H9 (cell line): ENCODE data around the gene TSKU. TPM values are rescaled to one million over a fixed set of nuclear protein-coding genes. Genes with fewer than 3 reads are reported as not detected.

Experiments
- DNase-seq: peaks from one replicate; pipeline ENCODE4 v3.0.0-alpha.2; 2017
- H2AFZ ChIP-seq: one replicate; pipeline ENCODE4 v1.6.1; 2013; ENCODE audit warnings: mild to moderate bottlenecking, low read length, control low read depth, moderate library complexity
- H2AK5ac ChIP-seq: 2 replicates; pipeline ENCODE4 v1.6.1; 2013; ENCODE audit warnings: low read length, control low read depth, mixed read lengths; ENCODE audit not compliant: insufficient read length
- H2BK120ac ChIP-seq: one replicate; pipeline ENCODE4 v1.6.1; 2013; ENCODE audit warnings: low read depth, mild to moderate bottlenecking, low read length, control low read depth, inconsistent platforms; ENCODE audit not compliant: poor library complexity, severe bottlenecking
- H2BK12ac ChIP-seq: 2 replicates; pipeline ENCODE4 v1.6.1; 2013; ENCODE audit warnings: low read length, control low read depth, mixed read lengths, low read depth; ENCODE audit not compliant: insufficient read length
- H2BK15ac ChIP-seq: 2 replicates; pipeline ENCODE4 v1.6.1; 2013; ENCODE audit warnings: low read depth, low read length, control low read depth
- H2BK20ac ChIP-seq: one replicate; pipeline ENCODE4 v1.6.1; 2013; ENCODE audit warnings: low read depth, mild to moderate bottlenecking, low read length, control low read depth, inconsistent platforms; ENCODE audit not compliant: poor library complexity, severe bottlenecking
- H2BK5ac ChIP-seq: 2 replicates; pipeline ENCODE4 v1.6.1; 2013; ENCODE audit warnings: low read length, control low read depth, mixed read lengths; ENCODE audit not compliant: insufficient read length
- H3K14ac ChIP-seq: 2 replicates; pipeline ENCODE4 v1.6.1; 2013; ENCODE audit warnings: low read length, control low read depth; ENCODE audit not compliant: insufficient read depth
- H3K18ac ChIP-seq: 2 replicates; pipeline ENCODE4 v1.6.1; 2013; ENCODE audit warnings: low read depth, mild to moderate bottlenecking, mixed read lengths, low read length, control low read depth; ENCODE audit not compliant: insufficient read length
- H3K23ac ChIP-seq: 2 replicates; pipeline ENCODE4 v1.6.1; 2013; ENCODE audit warnings: low read length, control low read depth, mixed read lengths, low read depth; ENCODE audit not compliant: insufficient read length
- H3K23me2 ChIP-seq: 2 replicates; pipeline ENCODE4 v1.6.1; 2013; ENCODE audit warnings: low read depth, mild to moderate bottlenecking, mixed read lengths, low read length, control low read depth; ENCODE audit not compliant: insufficient read length, poor library complexity, severe bottlenecking
- H3K27ac ChIP-seq: 2 replicates; pipeline ENCODE4 v1.5.1; 2013; ENCODE audit warnings: low read length, control low read depth, mixed read lengths, low read depth; ENCODE audit not compliant: insufficient read length
- H3K27me3 ChIP-seq: 2 replicates; pipeline ENCODE4 v1.6.1; 2013; ENCODE audit warnings: low read length, control low read depth, inconsistent platforms; ENCODE audit not compliant: insufficient read depth
- H3K4ac ChIP-seq: 2 replicates; pipeline ENCODE4 v1.6.1; 2013; ENCODE audit warnings: low read depth, mild to moderate bottlenecking, control low read depth, inconsistent platforms, low read length, moderate library complexity
- H3K4me1 ChIP-seq: 2 replicates; pipeline ENCODE4 v1.6.1; 2013; ENCODE audit warnings: low read length, control low read depth, inconsistent platforms; ENCODE audit not compliant: insufficient read depth
- H3K4me2 ChIP-seq: 2 replicates; pipeline ENCODE4 v1.6.1; 2013; ENCODE audit warnings: low read length, control low read depth, mixed read lengths; ENCODE audit not compliant: insufficient read length, insufficient read depth
- H3K56ac ChIP-seq: 2 replicates; pipeline ENCODE4 v1.6.1; 2013; ENCODE audit warnings: low read depth, mild to moderate bottlenecking, mixed read lengths, low read length, control low read depth; ENCODE audit not compliant: insufficient read length
- H3K79me1 ChIP-seq: 2 replicates; pipeline ENCODE4 v1.6.1; 2013; ENCODE audit warnings: low read depth, mild to moderate bottlenecking, moderate library complexity, low read length, control low read depth, inconsistent platforms; ENCODE audit not compliant: insufficient read depth, poor library complexity, severe bottlenecking
- H3K79me2 ChIP-seq: 2 replicates; pipeline ENCODE4 v1.6.1; 2013; ENCODE audit warnings: low read length, control low read depth, inconsistent platforms; ENCODE audit not compliant: insufficient read depth
- H3K9ac ChIP-seq: 2 replicates; pipeline ENCODE4 v1.6.1; 2013; ENCODE audit warnings: low read length, control low read depth, mixed read lengths; ENCODE audit not compliant: insufficient read length; ENCODE audit errors: extremely low read depth
- H3K9me3 ChIP-seq: one replicate; pipeline ENCODE4 v1.6.1; 2013; ENCODE audit warnings: low read depth, low read length, inconsistent platforms; ENCODE audit not compliant: control insufficient read depth
- H3T11ph ChIP-seq: one replicate; pipeline ENCODE4 v1.6.1; 2013; ENCODE audit warnings: mild to moderate bottlenecking, low read length, control low read depth, inconsistent platforms
- H4K20me1 ChIP-seq: one replicate; pipeline ENCODE4 v1.6.1; 2013; ENCODE audit not compliant: control insufficient read depth, insufficient read length, insufficient read depth
- H4K5ac ChIP-seq: 2 replicates; pipeline ENCODE4 v1.6.1; 2013; ENCODE audit warnings: low read depth, mild to moderate bottlenecking, mixed read lengths, low read length, control low read depth; ENCODE audit not compliant: insufficient read length
- H4K8ac ChIP-seq: replicated peaks from 2 replicates; pipeline ENCODE4 v1.6.1; 2013; ENCODE audit warnings: low read length, control low read depth, mixed read lengths, low read depth; ENCODE audit not compliant: insufficient read length
- H4K91ac ChIP-seq: 2 replicates; pipeline ENCODE4 v1.6.1; 2013; ENCODE audit warnings: low read depth, mild to moderate bottlenecking, moderate library complexity, mixed read lengths, low read length, control low read depth; ENCODE audit not compliant: insufficient read length
- H3K27ac Mint-ChIP-seq, 3 experiments: 2 replicates in 2 of 3; 3 replicates in 1 of 3; pipeline ENCODE4 v1.8.0; 2020 to 2021; ENCODE audit warnings: mixed read lengths in 3 of 3, mild to moderate bottlenecking in 1 of 3, moderate library complexity in 1 of 3
- H3K27me3 Mint-ChIP-seq: 2 replicates; pipeline ENCODE4 v1.8.0; 2021; ENCODE audit warnings: low read depth, mild to moderate bottlenecking, moderate library complexity, mixed read lengths
- H3K36me3 Mint-ChIP-seq, 3 experiments: 2 replicates in 2 of 3; 3 replicates in 1 of 3; pipeline ENCODE4 v1.8.0; 2020 to 2021; ENCODE audit warnings: low read depth in 3 of 3, mixed read lengths in 3 of 3; ENCODE audit not compliant: insufficient read depth in 1 of 3
- H3K4me1 Mint-ChIP-seq, 2 experiments: 2 replicates each; pipeline ENCODE4 v1.8.0; 2020; ENCODE audit warnings: mixed read lengths in 2 of 2
- H3K4me3 Mint-ChIP-seq, 2 experiments: 2 replicates in 1 of 2; 3 replicates in 1 of 2; pipeline ENCODE4 v1.8.0; 2020 to 2021; ENCODE audit warnings: mild to moderate bottlenecking in 2 of 2, mixed read lengths in 2 of 2, moderate library complexity in 1 of 2
- H3K9me3 Mint-ChIP-seq, 2 experiments: 2 replicates in 1 of 2; 3 replicates in 1 of 2; pipeline ENCODE4 v1.8.0; 2020; ENCODE audit warnings: mild to moderate bottlenecking in 2 of 2, mixed read lengths in 2 of 2, moderate library complexity in 1 of 2
- WGBS: extraction: QIAGEN DNeasy Blood & Tissue Kit; methylation state at CpG from one replicate; pipeline ENCODE4 v1.1.7; 2013; ENCODE audit warnings: missing lambda C conversion rate, low lambda C conversion rate, mixed read lengths; ENCODE audit not compliant: insufficient read length; ENCODE audit errors: extremely low coverage; 5-methylcytosine and 5-hydroxymethylcytosine counted together
- total RNA-seq: library from RNA; stranded (reverse); gene quantifications from 2 replicates; pipeline ENCODE4 v1.2.1, GENCODE V29; 2021
- TF ChIP-seq, protein P1 (sequence below): fragments of 200-600 bp; sonication (generic); conservative IDR thresholded peaks from 3 replicates; pipeline ENCODE4 v1.8.0; 2021; ENCODE audit warnings: antibody characterized with exemption, mild to moderate bottlenecking

Gene TSKU
- total RNA-seq, 1 experiment from 2014 or later = 25.4 TPM

- H3K18ac ChIP-seq = no peak overlapping the region
- H3K14ac ChIP-seq = no peak overlapping the region
- no CpG with 5 or more reads among the region's 26 CpGs for WGBS
- H4K5ac ChIP-seq = no peak overlapping the region
- no peak overlapping the region for H2BK20ac ChIP-seq
- Mint-ChIP-seq H3K27ac (no peak overlapping the region), H3K36me3 (peaks cover 28 to 39% (median 32%) of the 10 kb centered on the region in 3 experiments), H3K4me1 (peaks cover 46 to 52% of the 10 kb centered on the region in 2 experiments), H3K9me3 (peaks cover 19% of the 10 kb centered on the region in 2 experiments), H3K27me3 (peaks cover 7% of the 10 kb centered on the region), H3K4me3 (no peak overlapping the region)
- no peak overlapping the region for H4K91ac ChIP-seq
- H4K20me1 ChIP-seq = no peaks in the 10 kb centered on the region
- no peak overlapping the region for H3K4ac ChIP-seq
- H3K4me2 ChIP-seq = no peak overlapping the region
- H3K23ac ChIP-seq = no peak overlapping the region
- H3K9me3 ChIP-seq = no peaks in the 10 kb centered on the region
- no peak overlapping the region for H2BK5ac ChIP-seq
- TF ChIP-seq, protein P1, sequence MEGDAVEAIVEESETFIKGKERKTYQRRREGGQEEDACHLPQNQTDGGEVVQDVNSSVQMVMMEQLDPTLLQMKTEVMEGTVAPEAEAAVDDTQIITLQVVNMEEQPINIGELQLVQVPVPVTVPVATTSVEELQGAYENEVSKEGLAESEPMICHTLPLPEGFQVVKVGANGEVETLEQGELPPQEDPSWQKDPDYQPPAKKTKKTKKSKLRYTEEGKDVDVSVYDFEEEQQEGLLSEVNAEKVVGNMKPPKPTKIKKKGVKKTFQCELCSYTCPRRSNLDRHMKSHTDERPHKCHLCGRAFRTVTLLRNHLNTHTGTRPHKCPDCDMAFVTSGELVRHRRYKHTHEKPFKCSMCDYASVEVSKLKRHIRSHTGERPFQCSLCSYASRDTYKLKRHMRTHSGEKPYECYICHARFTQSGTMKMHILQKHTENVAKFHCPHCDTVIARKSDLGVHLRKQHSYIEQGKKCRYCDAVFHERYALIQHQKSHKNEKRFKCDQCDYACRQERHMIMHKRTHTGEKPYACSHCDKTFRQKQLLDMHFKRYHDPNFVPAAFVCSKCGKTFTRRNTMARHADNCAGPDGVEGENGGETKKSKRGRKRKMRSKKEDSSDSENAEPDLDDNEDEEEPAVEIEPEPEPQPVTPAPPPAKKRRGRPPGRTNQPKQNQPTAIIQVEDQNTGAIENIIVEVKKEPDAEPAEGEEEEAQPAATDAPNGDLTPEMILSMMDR = no peak
- H2AFZ ChIP-seq = no peak overlapping the region
- no peak overlapping the region for H2BK12ac ChIP-seq
- no peak overlapping the region for H2BK120ac ChIP-seq
- no peaks in the 10 kb centered on the region for H3K79me1 ChIP-seq
- no peak overlapping the region for H4K8ac ChIP-seq
- H3K27ac ChIP-seq = no peak overlapping the region
- no peak overlapping the region for H3T11ph ChIP-seq
- H3K56ac ChIP-seq = no peak overlapping the region
- H2BK15ac ChIP-seq = no peak overlapping the region
- peaks cover 3% of the 10 kb centered on the region; the same call in 1 of the 2 replicates for H3K79me2 ChIP-seq
- no peak overlapping the region for H2AK5ac ChIP-seq
- H3K27me3 ChIP-seq = no peaks in the 10 kb centered on the region
- H3K9ac ChIP-seq = no peak overlapping the region
- no peaks in the 10 kb centered on the region for H3K4me1 ChIP-seq
- no peak for DNase-seq
- H3K23me2 ChIP-seq = no peaks in the 10 kb centered on the region
Measured at GRCh38 chr11:76795936-76796441, 12.8 kb downstream of the TSKU start.
